Activated CD8-positive, alpha-beta memory T cell treated with anti-CD3 and anti-CD28 coated beads, Interleukin-2, amount 50 U/mL, for 24 hours (primary cell): Measurements from ENCODE around the gene POLD4.

Experiments
- DNase-seq: peaks from one replicate; pipeline ENCODE4 v3.0.0-alpha.2; 2020; ENCODE audit errors: extremely low read depth

POLD4 gene

DNA sequence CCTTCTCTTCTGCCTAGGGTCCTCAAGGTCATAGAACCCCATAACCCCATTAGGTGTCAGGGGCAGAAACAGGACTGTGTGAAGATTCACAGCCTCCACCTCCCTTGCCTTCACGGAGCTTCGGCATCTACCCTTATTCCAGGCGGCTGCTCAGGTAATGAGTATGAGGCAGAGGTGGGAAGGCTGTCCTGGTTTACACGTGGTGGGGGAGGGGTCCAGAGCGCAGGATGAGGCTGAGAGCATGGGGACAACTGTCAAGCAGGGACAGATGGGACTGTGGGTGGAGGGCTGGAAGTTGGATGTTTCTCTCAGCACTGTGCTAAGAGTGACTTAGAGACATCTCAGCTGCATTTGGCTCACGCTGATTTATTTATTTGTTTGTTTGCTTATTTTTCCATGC lies 34.2 kb upstream of the POLD4 start:
- DNase-seq, result no peak

GRCh38 chr11:67387069-67387468 lies 33.7 kb upstream of the POLD4 start:
- DNase-seq, result no peak

DNA sequence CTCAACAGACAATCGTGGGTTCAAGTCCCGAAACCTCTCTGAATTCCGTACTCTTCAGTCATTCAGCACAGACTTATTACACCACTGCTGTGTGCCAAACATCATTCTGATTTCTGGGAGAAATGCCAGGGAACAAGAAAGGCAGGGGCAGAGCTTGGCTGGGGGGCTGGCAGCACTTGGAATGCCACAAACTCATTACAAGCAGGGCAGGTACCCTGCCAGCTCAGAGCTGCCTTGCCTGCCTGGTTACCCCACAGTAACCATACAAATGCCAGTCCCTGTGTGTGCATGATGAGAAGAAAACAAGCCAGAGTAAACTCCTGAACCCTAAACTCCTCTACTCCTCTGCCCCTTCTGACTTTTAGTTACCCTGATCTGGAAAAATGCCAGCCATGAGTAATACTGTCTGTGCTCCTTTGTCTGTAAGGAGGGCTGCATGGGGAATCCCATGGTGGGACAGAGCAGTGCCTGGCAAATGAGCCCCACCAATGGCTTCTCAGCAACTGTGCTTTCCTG lies 31.6 kb upstream of the POLD4 start:
- no peak for DNase-seq

- no peak for DNase-seq
Measured at GRCh38 chr11:67382276-67383136, 29.2 kb upstream of the POLD4 start.

- DNase-seq, result no peak
Measured at GRCh38 chr11:67381244-67381972, 28.1 kb upstream of the POLD4 start.

- DNase-seq, result no peak
Measured at GRCh38 chr11:67379061-67380058, 26.0 kb upstream of the POLD4 start.

GRCh38 chr11:67378544-67378943 lies 25.2 kb upstream of the POLD4 start:
- no peak for DNase-seq

GRCh38 chr11:67376873-67377808 lies 23.8 kb upstream of the POLD4 start:
- no peak for DNase-seq

DNA sequence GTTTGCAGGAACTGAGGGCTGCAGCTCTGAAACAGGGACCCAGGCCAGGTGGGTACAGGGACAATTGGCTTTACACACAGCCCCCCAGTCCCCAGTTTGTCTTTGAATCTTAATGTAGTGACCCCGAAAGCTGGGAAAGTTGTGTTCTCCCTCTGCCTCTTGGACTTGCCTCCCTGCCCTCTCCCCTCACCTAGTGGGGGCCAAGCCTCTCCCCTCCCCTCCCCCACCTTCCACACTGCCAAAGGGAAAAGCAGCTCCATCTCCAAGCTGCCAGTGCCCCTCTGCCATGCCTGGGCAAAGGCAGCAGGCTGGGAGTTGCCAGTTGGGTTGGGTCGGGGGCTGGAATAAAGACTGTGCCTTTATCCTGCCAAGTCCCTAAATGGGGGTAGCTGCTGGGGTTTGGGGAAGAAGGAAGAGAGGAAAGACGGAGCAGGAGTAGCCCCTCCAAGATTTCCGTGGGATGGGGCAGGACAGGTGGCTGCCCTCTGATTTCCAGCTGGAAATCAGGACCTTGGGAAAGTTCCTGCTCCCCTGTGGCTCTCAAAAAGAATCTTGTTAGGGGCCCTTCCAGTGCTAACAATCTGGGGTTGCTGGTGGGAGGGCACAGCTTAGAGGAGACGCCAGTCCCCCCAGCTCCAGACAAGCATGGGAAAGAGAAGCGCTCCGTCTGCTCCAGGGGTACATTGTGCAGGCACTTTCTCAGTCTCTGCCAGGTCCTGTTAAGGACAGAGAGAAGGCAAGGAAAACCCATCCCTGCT lies 22.9 kb upstream of the POLD4 start:
- DNase-seq, result no peak

DNA sequence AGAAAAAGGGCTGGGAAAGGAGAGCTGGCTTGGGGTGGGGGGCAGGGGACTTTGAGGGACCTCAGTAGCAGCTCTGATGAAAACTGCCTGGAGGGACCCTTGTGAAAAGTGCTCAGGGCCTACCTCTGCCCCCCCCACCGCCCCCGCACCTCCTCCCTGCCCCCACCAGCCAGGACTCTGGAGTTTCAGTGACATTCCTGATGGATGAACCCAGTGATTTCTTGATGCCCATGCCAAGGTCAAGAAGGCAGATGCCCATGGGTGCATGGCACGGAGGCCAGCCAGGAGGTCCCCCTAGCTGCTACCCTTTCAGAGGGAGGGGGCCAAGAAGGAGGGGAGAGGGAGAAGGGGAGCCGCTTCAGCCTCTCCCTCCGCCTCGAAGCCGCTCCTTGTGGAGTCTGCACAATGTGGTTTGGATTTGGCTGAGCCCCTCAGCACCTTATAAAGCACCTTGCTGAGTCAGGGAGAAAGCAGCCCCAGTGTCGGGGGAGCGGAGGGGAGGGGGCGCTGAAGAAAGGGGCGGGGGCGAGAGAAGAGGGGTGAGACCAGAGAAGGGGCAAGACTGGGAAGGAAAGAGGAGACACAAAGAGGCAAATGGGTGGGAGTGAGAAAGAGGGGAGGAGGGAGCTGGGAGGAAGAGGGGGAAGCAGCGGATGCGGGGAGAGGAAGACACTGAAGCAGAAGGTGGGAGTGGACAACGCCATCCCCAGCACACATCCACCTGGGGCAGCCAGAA lies 22.1 kb upstream of the POLD4 start:
- no peak for DNase-seq

GRCh38 chr11:67374571-67375281 lies 21.4 kb upstream of the POLD4 start:
- no peak for DNase-seq

DNA sequence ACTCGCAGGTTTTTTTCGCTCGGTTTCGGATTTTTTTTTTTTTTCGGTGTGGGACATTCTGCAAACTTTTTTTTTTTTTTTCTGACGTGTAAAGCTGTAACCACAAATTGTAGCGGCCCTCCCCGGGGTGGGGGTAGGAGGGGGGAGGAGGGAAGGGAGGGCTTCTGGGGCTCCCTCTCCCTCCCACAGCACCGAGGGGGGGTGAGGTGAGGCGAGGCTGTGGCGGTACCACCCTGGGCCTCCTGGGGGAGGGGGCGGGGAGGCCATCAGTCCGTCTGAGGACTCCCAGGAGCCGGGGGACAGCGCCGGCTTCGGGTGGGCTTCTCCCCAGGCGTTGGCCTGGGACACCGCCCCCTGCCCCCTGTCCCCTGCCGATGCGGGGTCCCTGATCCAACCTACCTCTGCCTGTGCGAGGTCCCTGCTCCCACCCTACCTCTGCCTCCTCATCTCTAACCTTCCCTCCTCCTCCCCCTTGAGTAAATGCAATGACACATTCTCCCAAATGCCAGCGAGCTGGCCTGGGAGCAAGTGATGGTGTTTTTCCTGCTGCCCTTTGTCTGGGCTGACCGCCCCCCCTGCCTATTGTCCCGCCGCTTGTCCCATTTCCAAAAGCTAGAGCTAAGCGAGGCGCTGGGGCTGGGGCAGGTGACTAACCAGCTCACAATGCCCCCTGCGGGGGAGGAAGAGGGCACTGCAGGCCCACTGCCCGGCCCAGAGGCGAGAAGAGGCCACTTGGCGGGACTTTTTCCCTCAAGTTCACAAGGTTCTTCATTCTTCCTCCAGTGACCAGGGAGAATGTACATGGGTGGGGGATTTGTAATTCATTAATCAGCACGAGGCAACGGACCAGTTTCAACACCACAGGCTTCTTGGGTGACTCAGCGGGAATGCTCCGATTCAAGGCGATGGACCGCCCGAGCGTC lies 20.6 kb upstream of the POLD4 start:
- DNase-seq, result no peak

GRCh38 chr11:67372993-67373647 lies 19.8 kb upstream of the POLD4 start, which contains the start of gene CLCF1:
CLCF1 (minus strand) TSS chr11:67373598; CDS start chr11:67373539, 59 bp downstream.
- no peak for DNase-seq

DNA sequence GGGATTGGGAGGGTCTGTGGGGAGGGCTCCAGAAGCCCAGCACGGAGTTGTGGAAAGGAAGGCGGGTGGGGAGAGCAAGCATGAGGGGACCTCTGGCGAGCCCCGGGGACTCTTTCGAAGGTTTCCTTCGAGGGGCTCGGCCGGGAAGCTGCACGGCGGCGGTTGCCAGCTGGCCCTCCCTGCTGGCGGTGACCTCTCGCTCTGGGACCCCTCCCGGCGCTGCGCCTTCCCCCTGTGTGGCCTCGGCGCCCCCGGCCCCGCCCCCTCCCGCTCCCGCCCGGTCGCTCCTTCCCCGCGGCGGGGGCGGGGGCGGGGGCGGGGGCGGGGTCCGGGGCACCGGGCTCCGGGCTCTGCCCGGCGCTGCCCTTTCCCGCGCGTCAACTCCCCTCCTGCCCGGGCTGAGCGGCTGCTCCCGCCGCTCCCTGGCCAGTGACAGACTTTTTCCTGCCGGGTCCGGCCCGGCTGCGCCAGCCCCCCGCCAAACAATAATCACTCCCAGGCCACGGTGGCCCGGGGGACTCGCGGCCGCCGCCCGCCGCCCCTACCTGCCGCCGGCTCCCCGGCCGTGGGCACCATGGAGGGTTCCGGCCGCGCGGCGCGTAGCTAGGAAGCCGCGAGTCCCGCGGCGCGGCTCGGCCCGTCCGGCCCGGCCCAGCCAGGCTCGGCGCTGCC lies 19.1 kb upstream of the POLD4 start:
- DNase-seq, result no peak

GRCh38 chr11:67371911-67372320 lies 18.6 kb upstream of the POLD4 start:
- no peak for DNase-seq
